GM19238 (cell line): ENCODE results near the gene HPRT1.

Source experiments
- DNase-seq: peaks from one replicate; pipeline ENCODE4 v3.0.0; 2011; ENCODE audit warnings: low spot score; ENCODE audit not compliant: insufficient read length

Gene HPRT1

GRCh38 chrX:134476284-134476683, 16.3 kb downstream of the HPRT1 start:
- no peak for DNase-seq

- no peak for DNase-seq
Observed at GRCh38 chrX:134478374-134478773, 18.4 kb downstream of the HPRT1 start.

GRCh38 chrX:134480061-134480460, 20.1 kb downstream of the HPRT1 start:
- no peak for DNase-seq

- no peak for DNase-seq
Observed at GRCh38 chrX:134481339-134481738, 21.4 kb downstream of the HPRT1 start.

GRCh38 chrX:134482371-134482770, 22.4 kb downstream of the HPRT1 start:
- DNase-seq, result no peak

GRCh38 chrX:134484039-134484438, 24.1 kb downstream of the HPRT1 start:
- DNase-seq, result no peak

- no peak for DNase-seq
Observed at GRCh38 chrX:134501941-134502340, 42.0 kb downstream of the HPRT1 start.

- no peak for DNase-seq
Observed at GRCh38 chrX:134502686-134503085, 42.7 kb downstream of the HPRT1 start.

GRCh38 chrX:134512566-134512965, 52.6 kb downstream of the HPRT1 start:
- DNase-seq, result no peak

- DNase-seq, result no peak
Observed at GRCh38 chrX:134513091-134513490, 53.1 kb downstream of the HPRT1 start.

- DNase-seq, result no peak
Observed at GRCh38 chrX:134520860-134521390, 61.0 kb downstream of the HPRT1 start.

GRCh38 chrX:134524181-134524580, 64.2 kb downstream of the HPRT1 start:
- no peak for DNase-seq

GRCh38 chrX:134525086-134525792, 65.3 kb downstream of the HPRT1 start:
- DNase-seq, result no peak

GRCh38 chrX:134526399-134526798, 66.4 kb downstream of the HPRT1 start:
- no peak for DNase-seq

- DNase-seq, result no peak
Observed at GRCh38 chrX:134528960-134529359, 69.0 kb downstream of the HPRT1 start.

GRCh38 chrX:134529481-134529880, 69.5 kb downstream of the HPRT1 start:
- no peak for DNase-seq

GRCh38 chrX:134530845-134531244, 70.9 kb downstream of the HPRT1 start:
- DNase-seq, result no peak

- DNase-seq, result no peak
Observed at GRCh38 chrX:134533352-134533751, 73.4 kb downstream of the HPRT1 start.

GRCh38 chrX:134533952-134534351, 74.0 kb downstream of the HPRT1 start:
- no peak for DNase-seq

- no peak for DNase-seq
Observed at GRCh38 chrX:134537179-134537955, 77.4 kb downstream of the HPRT1 start.

- DNase-seq, result no peak
Observed at GRCh38 chrX:134538316-134538715, 78.4 kb downstream of the HPRT1 start.

GRCh38 chrX:134541906-134542305, 81.9 kb downstream of the HPRT1 start:
- DNase-seq, result no peak

GRCh38 chrX:134542485-134542884, 82.5 kb downstream of the HPRT1 start:
- DNase-seq, result no peak
